GM19455 (cell line): ENCODE measurements around the gene LARP4.
"Not testable (repeated sequence)": the region's sequence is repeated elsewhere in the genome, so short reads cannot be mapped to it uniquely, and the experiment has no call there.

Experiments used
- ATAC-seq: cut with Tn5 transposase; IDR thresholded peaks from one replicate; pipeline ENCODE4 v1.9.1; 2021; ENCODE audit not compliant: unreplicated experiment

Gene LARP4

DNA sequence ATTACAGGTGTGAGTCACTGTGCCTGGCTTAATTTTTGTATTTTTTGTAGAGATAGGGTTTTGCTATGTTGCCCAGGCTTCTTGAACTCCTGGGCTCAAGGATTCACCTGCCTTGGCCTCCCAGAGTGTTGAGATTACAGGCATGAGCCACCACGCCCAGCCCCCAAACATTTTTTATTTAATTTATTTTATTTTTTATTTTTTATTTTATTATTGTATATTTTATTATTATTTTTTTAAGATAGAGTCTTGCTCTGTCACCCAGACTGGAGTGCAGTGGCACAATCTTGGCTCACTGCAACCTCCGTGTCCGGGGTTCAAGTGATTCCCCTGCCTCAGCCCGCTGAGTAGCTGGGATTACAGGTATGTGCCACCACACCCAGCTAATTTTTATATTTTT lies 121.1 kb downstream of the LARP4 start:
- not testable (repeated sequence) for ATAC-seq

GRCh38 chr12:50523772-50524171 lies 123.1 kb downstream of the LARP4 start:
- no peak for ATAC-seq

DNA sequence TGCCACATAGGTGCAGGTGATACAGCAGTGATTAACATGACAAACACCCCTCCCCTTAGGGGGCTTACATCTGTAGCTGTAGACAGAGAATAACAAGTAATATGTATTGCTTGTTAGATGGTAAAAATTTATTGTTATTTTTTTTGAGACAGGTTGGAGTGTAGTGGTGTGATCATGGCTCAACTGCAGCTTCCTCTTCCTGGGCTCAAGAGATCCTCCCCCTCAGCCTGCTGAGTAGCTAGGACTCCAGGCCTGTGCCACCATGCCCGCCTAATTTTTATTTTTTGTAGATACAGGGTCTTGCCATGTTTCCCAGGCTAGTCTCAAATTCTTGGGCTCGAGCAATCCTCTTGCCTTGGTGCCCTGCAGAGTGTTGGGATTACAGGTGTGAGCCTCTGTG lies 123.9 kb downstream of the LARP4 start:
- no peak for ATAC-seq

- ATAC-seq, result no peak
These were observed 124.7 kb downstream of the LARP4 start for GRCh38 chr12:50525422-50525821.

DNA sequence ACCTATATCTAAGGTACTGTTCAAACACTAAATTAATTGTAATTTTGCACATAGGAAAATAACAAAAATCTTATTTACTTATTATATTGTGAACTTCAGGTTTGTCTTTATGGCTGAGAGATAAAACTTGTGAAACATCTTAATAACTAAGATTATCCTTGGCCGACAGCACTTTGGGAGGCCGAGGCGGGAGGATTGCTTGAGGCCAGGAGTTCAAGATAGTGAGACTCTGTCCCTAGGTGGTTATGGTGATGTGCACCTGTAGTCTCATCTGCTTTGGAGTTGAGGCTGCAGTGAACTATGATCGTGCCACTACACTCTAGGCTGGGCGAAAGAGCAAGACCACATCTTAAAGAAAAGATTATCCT lies 126.7 kb downstream of the LARP4 start:
- no peak for ATAC-seq

- no peak for ATAC-seq
These were observed 128.1 kb downstream of the LARP4 start for GRCh38 chr12:50528800-50529199.

- no peak for ATAC-seq
These were observed 128.7 kb downstream of the LARP4 start for GRCh38 chr12:50529345-50529744.
